HepG2 (cell line): Measurements from ENCODE around the gene RAD9A. TPM values are rescaled to one million over a fixed set of nuclear protein-coding genes. Genes with fewer than 3 reads are reported as not detected.
A peak's percentile ranks its signal among the peaks of the same experiment; 100 is the strongest.

ENCODE experiments used
- ATAC-seq: fragments of 200-7000 bp; cut with Tn5 transposase; 3 replicates; pipeline ENCODE4 v1.9.1; 2020; ENCODE audit warnings: mild to moderate bottlenecking, moderate library complexity
- BruUV-seq: library from RNA; stranded (reverse); fragments of 400-500 nt; replicated peaks from 2 replicates; lab custom pipeline; 2021; lab: Mats Ljungman, UMichigan
- CTCF ChIA-PET: fragments of 300-600 bp; formaldehyde crosslinking; extraction: SDS; loops from one replicate; lab custom pipeline; 2021; ENCODE audit warnings: low total read pairs, inconsistent platforms, low intra/inter-chr PET ratio; lab: Yijun Ruan, JAX
- POLR2A ChIA-PET: fragments of 350-600 bp; sonication (Branson Sonifier 250); formaldehyde crosslinking; loops from one replicate; lab custom pipeline; 2020; ENCODE audit warnings: antibody characterized with exemption, inconsistent platforms; lab: Yijun Ruan, JAX
- DNase-seq: peaks from one replicate; pipeline ENCODE4 v3.0.0-alpha.2; 2015; ENCODE audit warnings: low spot score
- FAIRE-seq: peaks from 3 replicates; lab custom pipeline; 2011; peaks lifted over from hg19 to GRCh38; lab: Jason Lieb, UNC
- H2AFZ ChIP-seq: one replicate; pipeline ENCODE4 v1.6.1; 2011; ENCODE audit warnings: low read length, inconsistent platforms
- H3K27ac ChIP-seq: fragments of 300-600 bp; 3 replicates; pipeline ENCODE4 v1.8.0; 2011; ENCODE audit warnings: mixed run types, mild to moderate bottlenecking, mixed read lengths, low read length, inconsistent platforms; ENCODE audit not compliant: insufficient read depth; ENCODE audit errors: extremely low read length
- H3K27me3 ChIP-seq, 2 experiments: fragments of 200-600 bp in 1 of 2; 2 replicates in 1 of 2; 3 replicates in 1 of 2; pipeline versions ENCODE4 v1.6.0 to v1.8.0; 2011; ENCODE audit warnings: low read length in 2 of 2, mild to moderate bottlenecking in 2 of 2, moderate library complexity in 2 of 2, inconsistent platforms in 1 of 2; ENCODE audit not compliant: insufficient read depth in 2 of 2, control insufficient read depth in 1 of 2
- H3K36me3 ChIP-seq, 2 experiments: fragments of 200-600 bp in 1 of 2; replicated peaks in 1 of 2; 2 replicates in 1 of 2; 3 replicates in 1 of 2; pipeline versions ENCODE4 v1.5.1 to v1.8.0; 2011; ENCODE audit warnings: low read length in 2 of 2, inconsistent platforms in 1 of 2; ENCODE audit not compliant: insufficient read depth in 2 of 2, control insufficient read depth in 1 of 2
- H3K4me1 ChIP-seq: 2 replicates; pipeline ENCODE4 v1.5.1; 2012; ENCODE audit warnings: low read length, inconsistent platforms; ENCODE audit not compliant: insufficient read depth
- H3K4me2 ChIP-seq: 2 replicates; pipeline ENCODE4 v1.6.0; 2011; ENCODE audit warnings: low read depth, low read length, inconsistent platforms
- H3K4me3 ChIP-seq, 3 experiments: fragments of 200-600 bp in 1 of 3; sonication (generic), shearing (Covaris generic) in 1 of 3; replicated peaks in 1 of 3; 2 replicates each; pipeline ENCODE4 v1.5.1; 2011 to 2016; ENCODE audit warnings: low read length in 3 of 3, inconsistent platforms in 2 of 3, low read depth in 2 of 3, mild to moderate bottlenecking in 2 of 3, control low read depth in 1 of 3, mixed read lengths in 1 of 3; ENCODE audit not compliant: insufficient read depth in 1 of 3
- H3K79me2 ChIP-seq: one replicate; pipeline ENCODE4 v1.6.1; 2011; ENCODE audit warnings: low read length, inconsistent platforms; ENCODE audit not compliant: insufficient read depth
- H3K9ac ChIP-seq: 2 replicates; pipeline ENCODE4 v1.6.0; 2011; ENCODE audit warnings: mild to moderate bottlenecking, low read depth, low read length, inconsistent platforms; ENCODE audit not compliant: insufficient read depth
- H3K9me3 ChIP-seq: 2 replicates; pipeline ENCODE4 v1.5.1; 2012; ENCODE audit warnings: mild to moderate bottlenecking, low read length
- H4K20me1 ChIP-seq: 2 replicates; pipeline ENCODE4 v1.6.0; 2011; ENCODE audit warnings: inconsistent platforms, mild to moderate bottlenecking, low read length, moderate library complexity; ENCODE audit not compliant: insufficient read depth
- CREB3 ChIP-seq: sonication (generic); formaldehyde crosslinking; IDR thresholded peaks from 2 replicates; pipeline ENCODE4 v1.5.0; 2020; ENCODE audit warnings: missing genetic modification reagents
- GLMP ChIP-seq: sonication (generic); formaldehyde crosslinking; IDR thresholded peaks from 2 replicates; pipeline ENCODE4 v1.9.0; 2021; ENCODE audit warnings: missing genetic modification reagents, mild to moderate bottlenecking, borderline replicate concordance
- ISX ChIP-seq: sonication (generic); formaldehyde crosslinking; conservative IDR thresholded peaks from 2 replicates; pipeline ENCODE4 v1.5.0; 2020; ENCODE audit warnings: missing genetic modification reagents
- PAWR ChIP-seq: sonication (generic); formaldehyde crosslinking; IDR thresholded peaks from 2 replicates; pipeline ENCODE4 v1.4.0; 2020; ENCODE audit warnings: missing genetic modification reagents, mild to moderate bottlenecking, borderline replicate concordance
- POLR2AphosphoS5 ChIP-seq: IDR thresholded peaks from 2 replicates; pipeline ENCODE4 v1.6.1; 2012; ENCODE audit warnings: low read depth, low read length
- RCOR2 ChIP-seq: IDR thresholded peaks from 2 replicates; pipeline ENCODE4 v1.6.1; 2016; ENCODE audit warnings: missing biosample characterization, missing genetic modification reagents
- SKI ChIP-seq: fragments of 450-650 bp; IDR thresholded peaks from one replicate; pipeline ENCODE4 v1.6.1; 2018; ENCODE audit warnings: mild to moderate bottlenecking; ENCODE audit not compliant: partially characterized antibody
- STAT6 ChIP-seq: sonication (generic); formaldehyde crosslinking; IDR thresholded peaks from 2 replicates; pipeline ENCODE4 v1.4.0; 2020; ENCODE audit warnings: missing genetic modification reagents, mild to moderate bottlenecking, borderline replicate concordance
- ZBTB49 ChIP-seq: sonication (generic); formaldehyde crosslinking; IDR thresholded peaks from 2 replicates; pipeline ENCODE4 v1.4.0; 2020; ENCODE audit warnings: missing genetic modification reagents, borderline replicate concordance
- ZNF414 ChIP-seq: sonication (generic); formaldehyde crosslinking; IDR thresholded peaks from 2 replicates; pipeline ENCODE4 v1.5.0; 2020; ENCODE audit warnings: missing genetic modification reagents
- ZNF564 ChIP-seq: sonication (generic); formaldehyde crosslinking; IDR thresholded peaks from 2 replicates; pipeline ENCODE4 v1.8.1; 2023; ENCODE audit warnings: mild to moderate bottlenecking, missing genetic modification reagents
- WGBS: methylation state at CpG from one replicate; pipeline ENCODE4 v1.1.6; 2017; ENCODE audit warnings: low lambda C conversion rate; 5-methylcytosine and 5-hydroxymethylcytosine counted together
- in situ Hi-C: cut with HindIII; loops from 2 replicates; pipeline ENCODE4 v1.10.0; 2017; ENCODE audit warnings: low pct_unique_long_range_greater_than_20kb; ENCODE audit not compliant: extremely low pct_ligation_motif_present
- intact Hi-C: fragments of 100-400 bp; cut with micrococcal nuclease; formaldehyde crosslinking; loops from one replicate; pipeline ENCODE4 v1.10.0; 2022; ENCODE audit not compliant: unreplicated experiment
- polyA plus RNA-seq, 8 experiments: library from polyadenylated mRNA; depleted of rRNA in 3 of 8; stranded (reverse) in 7 of 8; unstranded in 1 of 8; fragments of >200 nt; fragmentation: Illumina TruSeq in 4 of 8; extraction: Trizol in 4 of 8; gene quantifications; 2 replicates each; pipeline versions ENCODE4 v1.2.1 to v1.2.3, GENCODE V29; 2011 to 2016; ENCODE audit warnings: low read depth in 4 of 8, missing spikeins in 1 of 8, mixed read lengths in 1 of 8; ENCODE audit not compliant: insufficient read depth in 1 of 8
- total RNA-seq, 5 experiments: library from RNA; depleted of rRNA; stranded (reverse); fragments of >200 nt; fragmentation: Illumina TruSeq; extraction: Trizol; gene quantifications; 2 replicates each; pipeline ENCODE4 v1.2.3, GENCODE V29; 2016; ENCODE audit warnings: low read depth in 1 of 5

Gene RAD9A
- total and polyA plus RNA-seq, 2 of the 13 experiments (the other 11 are each of a cell fraction or from before 2014, with no cell fraction given) = 10.1 to 15.7 TPM

- TF ChIP-seq SKI (no peak), ZBTB49 (CRISPR knock-in tag) (no peak), ISX (CRISPR knock-in tag) (no peak)
Measured at GRCh38 chr11:67372993-67373647, 18.7 kb upstream of the RAD9A start, which contains the start of gene CLCF1 (continued).

- WGBS = under 1% methylated on average over 33 of the region's 40 CpGs
- Histone ChIP-seq H3K27ac (no peak overlapping the region), H2AFZ (no peak overlapping the region), H3K36me3 (no peaks in the 10 kb centered on the region), H3K4me1 (peaks cover 30% of the 10 kb centered on the region), H3K9me3 (no peaks in the 10 kb centered on the region), H3K9ac (peak overlapping the region; percentile 60; the same call in 1 of the 2 replicates), H3K27me3 (peaks cover 3 to 8% of the 10 kb centered on the region in 2 experiments; a peak in 3 of 5 replicates), H3K4me2 (peak overlapping the region; percentile 92), H4K20me1 (no peaks in the 10 kb centered on the region), H3K79me2 (no peaks in the 10 kb centered on the region), H3K4me3 (peak overlapping the region; percentile 69 to 75 (median 75))
- FAIRE-seq (peak; percentile 62), DNase-seq (peak; percentile 82), ATAC-seq (peak; percentile 65)
- intact Hi-C loops = loop anchor here (1.0 kb wide), 1 partner anchor 18 kb away; no protein-coding TSS in a partner anchor
- ChIA-PET POLR2A (interaction anchor here (0.6 to 18.5 kb wide), 13 partner anchors 8 to 735 kb away, joined by 3 to 365 read pairs (median 5); partner anchors contain the start of genes ANKRD13D, POLD4, PPP1CA and RAD9A), CTCF (interaction anchor here (1.2 to 1.3 kb wide), 2 partner anchors 17 to 23 kb away, joined by 3 to 9 read pairs; no protein-coding TSS in a partner anchor)
- in situ Hi-C loops = no loop called here
- BruUV-seq = no TSS peak
- TF ChIP-seq POLR2AphosphoS5 = no peak
- no peak for TF ChIP-seq STAT6 (CRISPR knock-in tag)
- no peak for TF ChIP-seq ZNF414 (CRISPR knock-in tag)
- TF ChIP-seq ZNF564 (CRISPR knock-in tag) = no peak
- TF ChIP-seq CREB3 (CRISPR knock-in tag) = no peak
- no peak for TF ChIP-seq GLMP (CRISPR knock-in tag)
- no peak for TF ChIP-seq PAWR (CRISPR knock-in tag)
- TF ChIP-seq RCOR2 (CRISPR knock-in tag) = no peak
Measured at GRCh38 chr11:67373648-67374570, 17.9 kb upstream of the RAD9A start.
